Ammon's horn (tissue), 1 donor: ENCODE measurements around the gene HLF.
"Not testable (repeated sequence)": the region's sequence is repeated elsewhere in the genome, so short reads cannot be mapped to it uniquely, and the experiment has no call there.

Source experiments
- DNase-seq: peaks from one replicate; pipeline ENCODE4 v3.0.0-alpha.2; 2016; ENCODE audit warnings: low spot score

Gene HLF

GRCh38 chr17:55327225-55328088 is 62.7 kb downstream of the HLF start:
- DNase-seq: no peak

DNA sequence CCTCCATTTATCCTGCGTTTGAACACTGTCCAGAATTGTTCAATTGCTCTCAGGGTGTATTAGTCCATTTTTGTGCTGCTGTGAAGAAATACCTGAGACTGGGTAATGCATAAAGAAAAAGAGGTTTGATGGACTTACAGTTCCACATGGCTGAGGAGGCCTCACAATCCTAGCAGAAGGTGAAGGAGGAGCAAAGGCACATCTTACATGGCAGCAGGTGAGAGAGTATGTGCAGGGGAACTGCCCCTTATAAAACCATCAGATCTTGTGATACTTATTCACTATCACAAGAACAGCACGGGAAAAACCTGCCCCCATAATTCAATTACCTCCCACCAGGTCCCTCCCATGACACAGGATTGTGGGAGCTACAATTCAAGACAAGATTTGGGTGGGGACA is 63.8 kb downstream of the HLF start:
- DNase-seq: not testable (repeated sequence)

DNA sequence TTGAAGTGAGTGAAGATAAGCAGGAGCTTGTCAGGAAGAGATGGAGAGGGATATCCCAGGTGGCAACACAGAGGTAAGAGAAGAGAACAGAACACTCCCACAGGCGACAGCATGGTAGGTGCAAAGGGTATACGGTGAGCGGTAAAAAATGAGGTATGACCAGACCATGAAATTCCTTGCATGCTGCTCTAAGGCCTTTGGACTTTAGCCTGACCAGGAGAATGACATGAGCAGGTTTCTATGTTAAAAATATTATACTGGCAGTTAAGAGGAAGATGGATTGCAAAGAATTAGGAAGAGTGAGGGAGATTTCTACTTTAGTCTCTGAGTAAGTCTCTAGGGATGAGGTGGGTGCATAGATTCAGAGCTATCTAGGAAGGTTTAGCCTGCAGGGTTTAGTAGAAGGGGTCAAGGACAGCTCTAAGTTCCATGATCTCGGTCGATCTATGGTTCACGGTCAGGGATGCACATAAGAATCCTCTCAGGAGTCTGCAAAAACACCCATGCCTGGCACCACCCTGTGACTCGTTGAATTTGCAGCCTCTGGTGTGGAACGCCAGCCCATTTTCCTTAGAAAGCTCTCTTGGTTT is 65.7 kb downstream of the HLF start:
- no peak for DNase-seq

GRCh38 chr17:55332296-55333041 is 67.7 kb downstream of the HLF start:
- no peak for DNase-seq

- DNase-seq: no peak
These were observed 69.5 kb downstream of the HLF start for GRCh38 chr17:55334285-55334684.

DNA sequence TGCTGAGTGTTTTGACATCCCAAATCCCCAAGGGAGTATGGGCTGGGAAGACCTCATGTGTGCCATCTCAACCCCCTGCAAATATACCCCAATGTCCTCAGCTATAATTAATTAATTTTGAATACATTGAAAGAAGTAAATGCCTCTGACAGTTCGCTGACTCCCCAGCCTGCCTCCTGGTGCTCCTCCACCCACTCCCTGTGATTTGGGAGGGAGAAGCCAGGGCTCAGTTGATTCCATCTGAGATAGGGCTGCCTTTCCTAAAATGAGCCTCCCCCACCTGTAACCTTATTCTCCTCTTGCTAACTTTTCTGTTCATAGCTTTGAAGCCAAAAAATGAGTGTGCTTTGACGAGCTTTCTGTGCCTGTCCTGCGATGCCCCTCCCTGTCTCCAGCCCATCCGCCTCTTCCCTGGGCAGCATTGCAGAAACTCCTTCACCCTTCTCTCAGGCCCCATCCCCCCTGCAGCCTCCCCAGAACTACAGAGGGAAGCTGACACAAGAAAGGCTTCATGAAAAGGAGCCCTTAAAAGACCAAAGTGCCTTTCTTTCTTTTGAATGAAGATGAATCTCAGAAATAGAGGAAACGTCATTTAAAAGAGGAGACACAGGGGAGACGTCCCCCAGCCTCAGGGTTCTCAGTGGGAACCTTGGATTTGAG is 70.3 kb downstream of the HLF start:
- DNase-seq: no peak

DNA sequence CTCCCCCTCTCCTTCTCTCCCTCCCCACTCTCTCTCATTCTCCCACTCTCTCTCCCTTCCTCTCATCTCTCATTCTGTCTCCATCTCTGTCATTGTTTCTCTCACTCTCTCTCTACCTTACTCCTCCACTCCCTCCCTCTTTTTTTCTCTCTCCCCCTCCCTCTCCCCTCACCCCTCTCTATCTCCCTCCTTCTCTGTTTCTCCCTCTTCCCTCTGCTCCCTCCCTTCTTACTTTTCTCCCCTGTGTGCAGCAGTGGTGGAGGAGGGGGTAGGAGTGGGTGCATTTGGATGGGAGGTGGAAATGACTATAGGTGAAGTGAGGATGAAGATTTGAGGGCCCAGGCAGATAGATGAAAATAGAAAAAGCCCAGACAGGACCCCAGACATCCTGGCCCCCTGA is 70.9 kb downstream of the HLF start:
- DNase-seq: no peak

GRCh38 chr17:55336426-55336825 is 71.7 kb downstream of the HLF start:
- DNase-seq: no peak

- no peak for DNase-seq
These were observed 75.4 kb downstream of the HLF start for GRCh38 chr17:55340176-55340575.

GRCh38 chr17:55340686-55341085 is 75.9 kb downstream of the HLF start:
- no peak for DNase-seq

DNA sequence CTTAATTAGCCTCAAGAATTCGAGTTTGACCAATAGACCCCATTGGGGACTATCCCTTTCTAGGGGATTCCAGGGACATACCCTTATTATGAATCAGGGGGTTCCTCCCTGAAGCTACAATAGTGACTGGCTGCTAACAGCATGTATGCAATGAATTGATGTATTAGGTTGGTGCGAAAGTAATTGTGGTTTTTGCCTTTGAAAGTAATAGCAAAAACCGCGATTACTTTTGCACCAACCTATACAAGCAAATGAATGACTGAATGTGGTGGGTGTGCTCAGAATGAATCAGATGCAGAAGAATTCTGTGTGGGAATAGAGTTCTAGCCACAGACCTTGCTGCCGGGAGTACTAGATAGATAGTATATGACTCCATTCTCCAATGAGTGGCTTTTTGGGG is 76.7 kb downstream of the HLF start:
- no peak for DNase-seq

- no peak for DNase-seq
These were observed 78.2 kb downstream of the HLF start for GRCh38 chr17:55342800-55343585.

DNA sequence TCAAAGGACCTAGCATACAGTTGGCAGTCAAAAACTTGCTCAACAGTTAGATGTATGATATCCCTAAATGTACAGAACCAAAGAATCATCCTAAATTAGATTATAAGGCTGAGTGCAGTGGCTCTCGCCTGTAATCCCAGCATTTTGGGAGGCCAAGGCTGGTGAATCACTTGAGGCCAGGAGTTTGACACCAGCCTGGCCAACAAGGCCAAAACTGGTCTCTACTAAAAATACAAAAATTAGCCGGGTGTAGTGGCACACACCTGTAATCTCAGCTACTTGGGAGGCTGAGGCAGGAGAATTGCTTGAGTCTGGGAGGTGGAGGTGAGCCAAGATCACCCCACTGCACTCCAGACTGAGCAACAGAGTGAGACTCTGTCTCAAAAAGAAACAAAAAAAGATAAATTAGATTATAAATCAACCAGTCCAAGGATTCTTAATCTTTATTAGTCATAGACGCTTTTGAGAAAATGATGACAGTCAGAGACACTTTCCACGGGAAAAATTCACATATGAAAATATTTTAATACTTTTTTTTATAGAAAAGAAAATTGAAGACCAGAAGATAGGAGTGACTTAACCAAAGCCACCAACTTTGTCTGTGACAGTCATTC is 79.2 kb downstream of the HLF start:
- DNase-seq: no peak

- no peak for DNase-seq
These were observed 79.8 kb downstream of the HLF start for GRCh38 chr17:55344514-55344997.

DNA sequence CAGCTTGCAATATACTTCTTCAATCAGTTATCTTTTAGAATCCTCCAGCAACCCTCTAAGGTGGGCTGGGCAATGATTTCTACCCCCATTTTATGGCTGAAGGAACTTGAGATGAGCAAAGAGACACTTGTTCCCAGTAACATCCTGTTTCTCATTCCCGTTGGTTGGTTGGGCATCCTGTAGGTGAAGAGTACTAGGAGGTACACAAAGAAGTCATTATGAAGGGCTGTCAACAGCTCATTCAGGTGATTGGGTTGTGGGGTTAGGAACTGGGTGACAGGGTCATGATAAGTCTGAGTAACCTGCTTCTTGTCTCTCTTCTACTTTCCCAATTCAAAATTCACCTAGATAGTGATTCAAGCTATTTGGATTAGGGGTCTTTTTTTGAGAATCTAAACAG is 80.4 kb downstream of the HLF start:
- DNase-seq: no peak

DNA sequence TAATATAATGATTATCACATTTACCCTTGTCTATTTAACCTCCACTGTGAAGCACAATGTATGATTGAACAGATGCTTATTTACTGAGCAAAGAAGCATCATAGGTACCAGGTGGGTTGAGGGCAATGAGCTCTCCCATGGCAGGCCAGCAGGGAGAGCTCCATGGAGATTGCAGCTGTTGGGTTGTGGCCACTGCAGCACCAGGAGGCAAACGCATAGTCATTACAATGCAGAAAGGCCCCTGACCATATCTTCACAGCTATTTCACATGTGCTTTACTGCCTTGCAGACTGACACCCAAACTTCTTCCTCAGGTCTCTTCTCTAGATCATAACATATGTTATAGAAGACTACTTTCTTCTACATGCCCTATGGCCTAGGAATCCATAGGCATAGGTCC is 81.9 kb downstream of the HLF start:
- DNase-seq: no peak

DNA sequence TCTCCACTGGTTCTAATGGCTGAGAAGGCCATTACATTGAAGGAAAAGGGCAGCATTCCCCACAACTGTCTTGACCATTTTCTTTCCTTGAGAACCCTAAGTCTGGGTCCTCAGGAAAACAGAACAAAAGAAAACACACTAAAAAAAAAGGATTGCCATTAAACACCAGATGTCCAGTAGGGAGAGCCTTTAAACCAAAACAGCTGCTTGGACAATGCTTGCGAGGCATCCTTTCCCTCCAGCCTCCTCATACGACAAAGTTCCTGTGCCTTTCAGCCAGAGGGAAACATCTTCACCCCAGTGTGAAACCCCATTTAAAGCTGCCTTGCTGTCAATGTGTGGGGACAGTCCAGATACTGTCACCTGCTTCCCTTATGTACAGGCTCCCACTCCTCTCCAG is 82.6 kb downstream of the HLF start:
- DNase-seq: no peak

GRCh38 chr17:55348749-55349354 is 84.1 kb downstream of the HLF start:
- peak; percentile 78 for DNase-seq

GRCh38 chr17:55350825-55351205 is 86.1 kb downstream of the HLF start:
- DNase-seq: no peak

DNA sequence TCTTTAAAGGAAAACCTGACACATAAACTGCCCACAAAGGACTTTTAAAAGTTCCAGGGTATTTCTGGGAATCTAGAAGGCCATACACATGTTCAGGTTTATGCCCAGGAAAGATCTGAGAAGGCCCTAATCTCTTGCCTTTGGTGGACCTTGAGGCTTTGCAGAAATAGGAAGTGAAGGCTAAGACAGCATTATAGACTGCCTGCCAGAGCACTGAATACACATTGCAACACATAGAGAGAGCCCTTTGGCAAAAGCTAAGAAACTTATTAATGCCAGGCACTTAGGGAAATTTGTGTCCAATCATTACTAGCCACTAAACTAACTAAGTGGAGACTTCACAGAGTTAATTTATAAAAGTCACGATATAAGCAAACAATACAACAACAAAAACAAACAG is 86.5 kb downstream of the HLF start:
- DNase-seq: no peak

GRCh38 chr17:55354010-55354409 is 89.2 kb downstream of the HLF start:
- no peak for DNase-seq
